Retinal pigment epithelial cell (primary cell): ENCODE results near the gene DDX42.
"Not testable (repeated sequence)": the region's sequence is repeated elsewhere in the genome, so short reads cannot be mapped to it uniquely, and the experiment has no call there.

Source experiments
- DNase-seq: peaks from one replicate; pipeline ENCODE4 v3.0.0-alpha.2; 2010; ENCODE audit warnings: low read depth
- H3K4me3 ChIP-seq: 2 replicates; pipeline ENCODE4 v1.5.1; 2011; ENCODE audit warnings: mild to moderate bottlenecking, low read length, control low read depth, moderate library complexity
- TF ChIP-seq, protein P1 (sequence below): conservative IDR thresholded peaks from 2 replicates; pipeline ENCODE4 v1.5.1; 2011; ENCODE audit warnings: low read depth, low read length, control low read depth, inconsistent platforms

DDX42 gene

DNA sequence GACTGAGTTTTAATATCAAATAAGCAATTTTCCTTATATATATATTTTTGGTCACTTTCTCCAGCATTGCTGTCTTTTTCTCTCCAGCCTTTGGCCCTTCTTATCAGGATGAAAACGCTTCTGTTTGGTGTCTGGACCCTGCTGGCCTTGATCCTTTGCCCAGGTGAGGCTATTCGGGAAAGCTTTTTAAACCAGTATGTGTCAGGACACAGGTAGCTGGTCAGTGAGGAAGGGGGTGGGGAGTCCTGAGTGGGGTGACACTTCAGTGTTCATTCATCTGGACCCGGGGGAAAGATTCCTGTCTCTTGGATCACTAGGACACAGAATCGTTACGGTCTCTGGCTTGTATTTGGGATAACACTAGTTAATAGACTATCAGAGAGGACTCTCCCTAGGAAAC, 80.7 kb downstream of the DDX42 start:
- TF ChIP-seq, protein P1, sequence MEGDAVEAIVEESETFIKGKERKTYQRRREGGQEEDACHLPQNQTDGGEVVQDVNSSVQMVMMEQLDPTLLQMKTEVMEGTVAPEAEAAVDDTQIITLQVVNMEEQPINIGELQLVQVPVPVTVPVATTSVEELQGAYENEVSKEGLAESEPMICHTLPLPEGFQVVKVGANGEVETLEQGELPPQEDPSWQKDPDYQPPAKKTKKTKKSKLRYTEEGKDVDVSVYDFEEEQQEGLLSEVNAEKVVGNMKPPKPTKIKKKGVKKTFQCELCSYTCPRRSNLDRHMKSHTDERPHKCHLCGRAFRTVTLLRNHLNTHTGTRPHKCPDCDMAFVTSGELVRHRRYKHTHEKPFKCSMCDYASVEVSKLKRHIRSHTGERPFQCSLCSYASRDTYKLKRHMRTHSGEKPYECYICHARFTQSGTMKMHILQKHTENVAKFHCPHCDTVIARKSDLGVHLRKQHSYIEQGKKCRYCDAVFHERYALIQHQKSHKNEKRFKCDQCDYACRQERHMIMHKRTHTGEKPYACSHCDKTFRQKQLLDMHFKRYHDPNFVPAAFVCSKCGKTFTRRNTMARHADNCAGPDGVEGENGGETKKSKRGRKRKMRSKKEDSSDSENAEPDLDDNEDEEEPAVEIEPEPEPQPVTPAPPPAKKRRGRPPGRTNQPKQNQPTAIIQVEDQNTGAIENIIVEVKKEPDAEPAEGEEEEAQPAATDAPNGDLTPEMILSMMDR, result no peak
- DNase-seq, result no peak
- no peak overlapping the region for H3K4me3 ChIP-seq

DNA sequence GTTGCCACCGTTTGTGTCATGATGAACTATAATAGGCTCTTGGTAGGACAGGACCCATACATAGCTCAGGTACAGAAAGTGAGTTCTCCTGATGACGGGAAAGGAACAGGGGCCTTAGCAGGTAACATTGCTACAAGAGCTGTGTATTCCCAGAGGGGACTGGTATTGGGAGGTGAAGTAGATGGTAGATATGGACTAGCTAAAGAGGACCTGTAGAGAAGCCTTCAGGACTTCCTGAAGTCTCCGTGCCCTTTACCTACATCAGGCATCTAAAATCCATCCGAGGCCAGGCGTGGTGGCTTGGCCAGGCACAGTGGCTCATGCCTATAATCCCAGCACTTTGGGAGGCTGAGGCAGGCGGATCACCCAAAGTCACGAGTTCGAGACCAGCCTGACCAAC, 81.2 kb downstream of the DDX42 start:
- H3K4me3 ChIP-seq, result no peak overlapping the region
- no peak for DNase-seq
- TF ChIP-seq, protein P1, result no peak

DNA sequence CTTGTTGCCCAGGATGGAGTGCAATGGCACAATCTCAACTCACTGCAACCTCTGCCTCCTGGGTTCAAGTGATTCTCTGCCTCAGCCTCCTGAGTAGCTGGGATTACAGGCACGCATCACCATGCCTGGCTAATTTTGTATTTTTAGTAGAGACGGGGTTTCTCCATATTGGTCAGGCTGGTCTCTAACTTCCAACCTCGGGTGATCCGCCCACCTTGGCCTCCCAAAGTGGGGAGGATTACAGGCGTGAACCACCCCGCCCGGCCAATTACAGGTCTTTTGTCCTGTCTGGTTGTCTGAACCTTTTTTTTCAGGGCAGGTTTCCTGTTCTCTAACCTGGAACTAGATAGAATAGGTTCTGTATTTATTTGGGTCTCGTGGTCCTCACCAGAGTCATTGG, 82.5 kb downstream of the DDX42 start:
- not testable (repeated sequence) for DNase-seq, H3K4me3 ChIP-seq

DNA sequence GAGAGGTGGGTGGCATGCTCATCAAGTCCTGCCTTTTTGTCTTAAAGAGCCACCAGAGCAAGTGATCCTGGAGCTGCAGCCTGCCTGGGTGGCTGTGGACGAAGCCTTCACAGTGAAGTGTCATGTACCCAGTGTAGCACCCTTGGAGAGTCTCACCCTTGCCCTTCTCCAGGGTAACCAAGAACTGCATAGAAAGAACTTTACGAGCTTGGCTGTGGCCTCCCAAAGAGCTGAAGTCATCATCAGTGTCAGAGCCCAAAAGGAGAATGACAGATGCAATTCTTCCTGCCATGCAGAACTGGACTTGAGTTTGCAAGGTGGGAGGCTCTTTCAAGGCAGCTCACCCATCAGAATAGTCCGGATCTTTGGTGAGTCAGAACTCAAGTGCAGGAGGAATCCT, 85.3 kb downstream of the DDX42 start:
- no peak for DNase-seq
- no peak overlapping the region for H3K4me3 ChIP-seq
- TF ChIP-seq, protein P1, result no peak

DNA sequence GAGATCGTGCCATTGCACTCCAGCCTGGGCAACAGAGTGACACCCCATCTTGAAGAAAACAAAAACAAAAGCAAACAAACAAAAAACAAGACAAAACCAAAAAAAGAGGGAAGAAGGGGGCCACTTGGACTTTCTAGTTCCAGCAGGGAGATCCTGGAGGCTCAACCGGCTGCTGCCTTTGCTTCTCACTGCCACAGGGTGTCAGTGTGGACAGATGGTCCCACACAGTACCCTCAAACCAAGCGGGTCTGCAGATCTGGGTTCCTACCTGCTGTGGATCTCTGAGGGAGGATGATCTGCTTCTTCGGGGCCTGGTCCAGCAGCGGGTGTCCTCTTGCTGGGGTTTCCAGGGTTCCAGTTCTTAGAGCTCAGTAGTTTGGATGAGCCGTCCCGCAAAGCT, 92.7 kb downstream of the DDX42 start:
- DNase-seq, H3K4me3 ChIP-seq: not testable (repeated sequence)
- TF ChIP-seq, protein P1, result peak; percentile 16
